ENCODE measurements around the gene KRTAP5-2.

The KRTAP5-2 gene

GRCh38 chr11:1556278-1556902 lies 41.7 kb downstream of the KRTAP5-2 start:
- no peak for DNase-seq (ENCODE audit: low read depth)

- DNase-seq (ENCODE audit: low read depth): no peak
Observed at GRCh38 chr11:1555713-1556153, 42.4 kb downstream of the KRTAP5-2 start.

GRCh38 chr11:1554981-1555712 lies 42.9 kb downstream of the KRTAP5-2 start:
- no peak for DNase-seq (ENCODE audit: low read depth)

GRCh38 chr11:1553808-1554594 lies 44.1 kb downstream of the KRTAP5-2 start:
- no peak for DNase-seq (ENCODE audit: low read depth)

- DNase-seq (ENCODE audit: low read depth): no peak
Observed at GRCh38 chr11:1549338-1550330, 48.5 kb downstream of the KRTAP5-2 start.

- no peak for DNase-seq (ENCODE audit: low read depth)
Observed at GRCh38 chr11:1548221-1549070, 49.6 kb downstream of the KRTAP5-2 start.

- DNase-seq (ENCODE audit: low read depth): no peak
Observed at GRCh38 chr11:1547467-1548098, 50.5 kb downstream of the KRTAP5-2 start.

Measured in activated T-helper 9 cell treated with anti-CD3 and anti-CD28 coated beads, Interleukin-2, amount 50 U/mL, for 16 hours (primary cell).